ENCODE measurements around the gene SLC16A10. TPM values are rescaled to one million over a fixed set of nuclear protein-coding genes. Genes with fewer than 3 reads are reported as not detected.

Gene SLC16A10
- polyA plus RNA-seq, 1 donor (not counting 4 experiments of a cell fraction or from before 2014, with no cell fraction given), result not detected

- Histone ChIP-seq H3K9me1 (ENCODE audit: control insufficient read depth, extremely low read depth, insufficient read depth, low read length) (no peaks in the 10 kb centered on the region), H3K4me3 (ENCODE audit: control insufficient read depth in 2 of 3, extremely low read depth in 1 of 3, insufficient read depth in 2 of 3, low read depth in 1 of 3, low read length in 3 of 3) (no peak overlapping the region), H3K4me1 (ENCODE audit: control insufficient read depth, extremely low read depth, insufficient read depth, low read length) (no peaks in the 10 kb centered on the region), H2AFZ (ENCODE audit: control insufficient read depth, low read length) (no peak overlapping the region), H3K27me3 (ENCODE audit: control insufficient read depth, extremely low read depth, insufficient read depth, low read length) (no peaks in the 10 kb centered on the region), H3K36me3 (ENCODE audit: control insufficient read depth in 2 of 2, extremely low read depth in 1 of 2, insufficient read depth in 2 of 2, low read length in 2 of 2) (no peaks in the 10 kb centered on the region), H3K79me2 (ENCODE audit: control insufficient read depth, insufficient read depth, low read length) (no peaks in the 10 kb centered on the region), H3K27ac (ENCODE audit: control insufficient read depth, insufficient read depth, low read length) (no peak overlapping the region), H3K4me2 (ENCODE audit: control insufficient read depth, extremely low read depth, insufficient read depth, low read depth, low read length) (no peak overlapping the region), H3K9me3 (ENCODE audit: control insufficient read depth, low read depth, low read length) (no peaks in the 10 kb centered on the region), H4K20me1 (ENCODE audit: control insufficient read depth, extremely low read depth, insufficient read depth, low read length) (no peaks in the 10 kb centered on the region), H3K9ac (ENCODE audit: control insufficient read depth, extremely low read depth, insufficient read depth, low read length) (no peak overlapping the region)
- dilution Hi-C loops (cut with MboI; ENCODE audit: extremely low pct_ligation_motif_present, low sequenced_read_pairs), result no loop called here
- FAIRE-seq (peak; percentile 17), DNase-seq (ENCODE audit: low read depth, low spot score) (no peak)
- TF ChIP-seq, protein P1, sequence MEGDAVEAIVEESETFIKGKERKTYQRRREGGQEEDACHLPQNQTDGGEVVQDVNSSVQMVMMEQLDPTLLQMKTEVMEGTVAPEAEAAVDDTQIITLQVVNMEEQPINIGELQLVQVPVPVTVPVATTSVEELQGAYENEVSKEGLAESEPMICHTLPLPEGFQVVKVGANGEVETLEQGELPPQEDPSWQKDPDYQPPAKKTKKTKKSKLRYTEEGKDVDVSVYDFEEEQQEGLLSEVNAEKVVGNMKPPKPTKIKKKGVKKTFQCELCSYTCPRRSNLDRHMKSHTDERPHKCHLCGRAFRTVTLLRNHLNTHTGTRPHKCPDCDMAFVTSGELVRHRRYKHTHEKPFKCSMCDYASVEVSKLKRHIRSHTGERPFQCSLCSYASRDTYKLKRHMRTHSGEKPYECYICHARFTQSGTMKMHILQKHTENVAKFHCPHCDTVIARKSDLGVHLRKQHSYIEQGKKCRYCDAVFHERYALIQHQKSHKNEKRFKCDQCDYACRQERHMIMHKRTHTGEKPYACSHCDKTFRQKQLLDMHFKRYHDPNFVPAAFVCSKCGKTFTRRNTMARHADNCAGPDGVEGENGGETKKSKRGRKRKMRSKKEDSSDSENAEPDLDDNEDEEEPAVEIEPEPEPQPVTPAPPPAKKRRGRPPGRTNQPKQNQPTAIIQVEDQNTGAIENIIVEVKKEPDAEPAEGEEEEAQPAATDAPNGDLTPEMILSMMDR (optimal IDR thresholded peaks at IDR 0.05 in 1 of 3, IDR thresholded peaks at IDR 0.05 in 1 of 3, conservative IDR thresholded peaks at IDR 0.05 in 1 of 3; ENCODE audit: extremely low read depth in 1 of 3, insufficient read depth in 2 of 3, low read length in 3 of 3), result no peak
- TF ChIP-seq EZH2 (IDR thresholded peaks at IDR 0.05; ENCODE audit: low read length), result no peak
These were observed 96.6 kb downstream of the SLC16A10 start for GRCh38 chr6:111183702-111184517.

DNA sequence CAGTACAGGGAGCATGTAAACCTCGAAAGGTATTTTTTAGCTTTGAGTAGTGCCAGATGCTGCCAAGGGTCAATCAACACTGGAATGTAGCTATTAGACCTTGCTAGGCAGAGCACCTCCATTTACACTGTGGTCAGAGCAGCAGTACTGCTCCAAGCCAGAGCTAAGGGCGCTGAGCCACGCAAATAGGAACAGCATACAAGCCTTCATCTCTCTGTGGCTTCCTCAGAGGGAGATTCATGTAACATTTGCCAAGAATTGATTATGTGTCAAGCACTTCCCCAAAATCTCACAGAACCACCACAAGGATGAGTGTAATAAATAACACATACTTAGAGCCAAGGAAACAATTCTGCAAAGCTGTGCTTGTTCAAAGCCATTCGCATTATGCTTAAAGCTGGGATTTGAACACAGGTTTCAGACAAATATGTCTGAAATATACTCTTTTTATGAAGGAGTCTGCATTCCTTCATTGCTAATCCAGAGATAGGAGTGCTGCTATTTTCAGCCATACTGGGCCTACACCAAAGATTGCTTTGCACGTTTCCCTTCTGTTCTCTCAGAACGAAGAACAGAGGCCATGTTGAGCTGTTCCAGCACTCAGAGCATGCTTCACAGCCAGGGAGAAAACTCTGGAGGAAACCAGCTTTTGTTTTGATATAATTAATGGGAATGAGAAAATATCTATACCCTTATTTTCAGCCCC, 97.7 kb downstream of the SLC16A10 start:
- H3K4me2 ChIP-seq (ENCODE audit: control insufficient read depth, extremely low read depth, insufficient read depth, low read depth, low read length), result no peak overlapping the region
- no peaks in the 10 kb centered on the region for H4K20me1 ChIP-seq (ENCODE audit: control insufficient read depth, extremely low read depth, insufficient read depth, low read length)
- H3K9me1 ChIP-seq (ENCODE audit: control insufficient read depth, extremely low read depth, insufficient read depth, low read length), result no peaks in the 10 kb centered on the region
- H3K4me3 ChIP-seq (ENCODE audit: control insufficient read depth in 2 of 3, extremely low read depth in 1 of 3, insufficient read depth in 2 of 3, low read depth in 1 of 3, low read length in 3 of 3), result no peak overlapping the region
- no peaks in the 10 kb centered on the region for H3K9me3 ChIP-seq (ENCODE audit: control insufficient read depth, low read depth, low read length)
- FAIRE-seq, result no peak
- no peaks in the 10 kb centered on the region for H3K27me3 ChIP-seq (ENCODE audit: control insufficient read depth, extremely low read depth, insufficient read depth, low read length)
- no peaks in the 10 kb centered on the region for H3K4me1 ChIP-seq (ENCODE audit: control insufficient read depth, extremely low read depth, insufficient read depth, low read length)
- TF ChIP-seq, protein P1 (optimal IDR thresholded peaks at IDR 0.05 in 1 of 3, IDR thresholded peaks at IDR 0.05 in 1 of 3, conservative IDR thresholded peaks at IDR 0.05 in 1 of 3; ENCODE audit: extremely low read depth in 1 of 3, insufficient read depth in 2 of 3, low read length in 3 of 3), result no peak
- no peak for TF ChIP-seq EZH2 (IDR thresholded peaks at IDR 0.05; ENCODE audit: low read length)
- no peak overlapping the region for H3K9ac ChIP-seq (ENCODE audit: control insufficient read depth, extremely low read depth, insufficient read depth, low read length)
- no peak overlapping the region for H2AFZ ChIP-seq (ENCODE audit: control insufficient read depth, low read length)
- H3K79me2 ChIP-seq (ENCODE audit: control insufficient read depth, insufficient read depth, low read length), result no peaks in the 10 kb centered on the region
- no peaks in the 10 kb centered on the region for H3K36me3 ChIP-seq (ENCODE audit: control insufficient read depth in 2 of 2, extremely low read depth in 1 of 2, insufficient read depth in 2 of 2, low read length in 2 of 2)
- dilution Hi-C loops (cut with MboI; ENCODE audit: extremely low pct_ligation_motif_present, low sequenced_read_pairs), result no loop called here
- no peak for DNase-seq (ENCODE audit: low read depth, low spot score)
- H3K27ac ChIP-seq (ENCODE audit: control insufficient read depth, insufficient read depth, low read length), result no peak overlapping the region
